ENCODE measurements around the gene PTPRT. TPM values are rescaled to one million over a fixed set of nuclear protein-coding genes. Genes with fewer than 3 reads are reported as not detected.

PTPRT gene
- total and polyA plus RNA-seq, 2 experiments from 2014 or later, result not detected

DNA sequence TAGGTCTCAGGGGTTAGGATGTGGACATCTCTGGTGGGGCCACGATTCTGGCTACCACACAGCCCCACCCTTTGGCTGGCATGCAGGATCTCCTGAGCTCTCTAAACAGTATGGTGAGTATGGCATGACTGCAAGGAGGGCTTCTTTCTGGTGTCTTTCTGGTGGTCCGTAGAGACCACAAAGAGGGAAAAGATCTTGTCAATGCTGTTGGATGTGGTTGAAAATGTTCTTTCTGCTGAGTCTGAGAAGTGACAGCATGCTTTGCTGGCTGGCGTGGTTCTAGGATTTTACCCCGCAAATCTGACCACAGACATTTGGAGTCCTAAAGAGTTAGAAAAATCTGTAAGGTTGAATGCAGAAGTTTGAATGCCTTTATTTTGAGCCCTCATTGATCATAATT lies 1096.7 kb downstream of the PTPRT start (continued):
- TF ChIP-seq, protein P1, sequence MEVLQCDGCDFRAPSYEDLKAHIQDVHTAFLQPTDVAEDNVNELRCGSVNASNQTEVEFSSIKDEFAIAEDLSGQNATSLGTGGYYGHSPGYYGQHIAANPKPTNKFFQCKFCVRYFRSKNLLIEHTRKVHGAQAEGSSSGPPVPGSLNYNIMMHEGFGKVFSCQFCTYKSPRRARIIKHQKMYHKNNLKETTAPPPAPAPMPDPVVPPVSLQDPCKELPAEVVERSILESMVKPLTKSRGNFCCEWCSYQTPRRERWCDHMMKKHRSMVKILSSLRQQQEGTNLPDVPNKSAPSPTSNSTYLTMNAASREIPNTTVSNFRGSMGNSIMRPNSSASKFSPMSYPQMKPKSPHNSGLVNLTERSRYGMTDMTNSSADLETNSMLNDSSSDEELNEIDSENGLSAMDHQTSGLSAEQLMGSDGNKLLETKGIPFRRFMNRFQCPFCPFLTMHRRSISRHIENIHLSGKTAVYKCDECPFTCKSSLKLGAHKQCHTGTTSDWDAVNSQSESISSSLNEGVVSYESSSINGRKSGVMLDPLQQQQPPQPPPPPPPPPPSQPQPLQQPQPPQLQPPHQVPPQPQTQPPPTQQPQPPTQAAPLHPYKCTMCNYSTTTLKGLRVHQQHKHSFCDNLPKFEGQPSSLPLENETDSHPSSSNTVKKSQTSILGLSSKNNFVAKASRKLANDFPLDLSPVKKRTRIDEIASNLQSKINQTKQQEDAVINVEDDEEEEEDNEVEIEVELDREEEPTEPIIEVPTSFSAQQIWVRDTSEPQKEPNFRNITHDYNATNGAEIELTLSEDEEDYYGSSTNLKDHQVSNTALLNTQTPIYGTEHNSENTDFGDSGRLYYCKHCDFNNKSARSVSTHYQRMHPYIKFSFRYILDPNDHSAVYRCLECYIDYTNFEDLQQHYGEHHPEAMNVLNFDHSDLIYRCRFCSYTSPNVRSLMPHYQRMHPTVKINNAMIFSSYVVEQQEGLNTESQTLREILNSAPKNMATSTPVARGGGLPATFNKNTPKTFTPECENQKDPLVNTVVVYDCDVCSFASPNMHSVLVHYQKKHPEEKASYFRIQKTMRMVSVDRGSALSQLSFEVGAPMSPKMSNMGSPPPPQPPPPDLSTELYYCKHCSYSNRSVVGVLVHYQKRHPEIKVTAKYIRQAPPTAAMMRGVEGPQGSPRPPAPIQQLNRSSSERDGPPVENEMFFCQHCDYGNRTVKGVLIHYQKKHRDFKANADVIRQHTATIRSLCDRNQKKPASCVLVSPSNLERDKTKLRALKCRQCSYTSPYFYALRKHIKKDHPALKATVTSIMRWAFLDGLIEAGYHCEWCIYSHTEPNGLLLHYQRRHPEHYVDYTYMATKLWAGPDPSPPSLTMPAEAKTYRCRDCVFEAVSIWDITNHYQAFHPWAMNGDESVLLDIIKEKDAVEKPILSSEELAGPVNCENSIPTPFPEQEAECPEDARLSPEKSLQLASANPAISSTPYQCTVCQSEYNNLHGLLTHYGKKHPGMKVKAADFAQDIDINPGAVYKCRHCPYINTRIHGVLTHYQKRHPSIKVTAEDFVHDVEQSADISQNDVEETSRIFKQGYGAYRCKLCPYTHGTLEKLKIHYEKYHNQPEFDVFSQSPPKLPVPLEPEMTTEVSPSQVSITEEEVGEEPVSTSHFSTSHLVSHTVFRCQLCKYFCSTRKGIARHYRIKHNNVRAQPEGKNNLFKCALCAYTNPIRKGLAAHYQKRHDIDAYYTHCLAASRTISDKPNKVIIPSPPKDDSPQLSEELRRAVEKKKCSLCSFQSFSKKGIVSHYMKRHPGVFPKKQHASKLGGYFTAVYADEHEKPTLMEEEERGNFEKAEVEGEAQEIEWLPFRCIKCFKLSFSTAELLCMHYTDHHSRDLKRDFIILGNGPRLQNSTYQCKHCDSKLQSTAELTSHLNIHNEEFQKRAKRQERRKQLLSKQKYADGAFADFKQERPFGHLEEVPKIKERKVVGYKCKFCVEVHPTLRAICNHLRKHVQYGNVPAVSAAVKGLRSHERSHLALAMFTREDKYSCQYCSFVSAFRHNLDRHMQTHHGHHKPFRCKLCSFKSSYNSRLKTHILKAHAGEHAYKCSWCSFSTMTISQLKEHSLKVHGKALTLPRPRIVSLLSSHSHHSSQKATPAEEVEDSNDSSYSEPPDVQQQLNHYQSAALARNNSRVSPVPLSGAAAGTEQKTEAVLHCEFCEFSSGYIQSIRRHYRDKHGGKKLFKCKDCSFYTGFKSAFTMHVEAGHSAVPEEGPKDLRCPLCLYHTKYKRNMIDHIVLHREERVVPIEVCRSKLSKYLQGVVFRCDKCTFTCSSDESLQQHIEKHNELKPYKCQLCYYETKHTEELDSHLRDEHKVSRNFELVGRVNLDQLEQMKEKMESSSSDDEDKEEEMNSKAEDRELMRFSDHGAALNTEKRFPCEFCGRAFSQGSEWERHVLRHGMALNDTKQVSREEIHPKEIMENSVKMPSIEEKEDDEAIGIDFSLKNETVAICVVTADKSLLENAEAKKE (CRISPR knock-in tag; IDR thresholded peaks at IDR 0.05), result no peak
- no peak for TF ChIP-seq CREB1 (CRISPR knock-in tag; IDR thresholded peaks at IDR 0.05; ENCODE audit: low read depth)
- TF ChIP-seq, protein P2, sequence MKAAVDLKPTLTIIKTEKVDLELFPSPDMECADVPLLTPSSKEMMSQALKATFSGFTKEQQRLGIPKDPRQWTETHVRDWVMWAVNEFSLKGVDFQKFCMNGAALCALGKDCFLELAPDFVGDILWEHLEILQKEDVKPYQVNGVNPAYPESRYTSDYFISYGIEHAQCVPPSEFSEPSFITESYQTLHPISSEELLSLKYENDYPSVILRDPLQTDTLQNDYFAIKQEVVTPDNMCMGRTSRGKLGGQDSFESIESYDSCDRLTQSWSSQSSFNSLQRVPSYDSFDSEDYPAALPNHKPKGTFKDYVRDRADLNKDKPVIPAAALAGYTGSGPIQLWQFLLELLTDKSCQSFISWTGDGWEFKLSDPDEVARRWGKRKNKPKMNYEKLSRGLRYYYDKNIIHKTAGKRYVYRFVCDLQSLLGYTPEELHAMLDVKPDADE (IDR thresholded peaks at IDR 0.05), result no peak
- no peak for TF ChIP-seq ZNF331 (CRISPR knock-in tag; IDR thresholded peaks at IDR 0.05; ENCODE audit: low read depth)
- no peak for TF ChIP-seq ZNF114 (CRISPR knock-in tag; IDR thresholded peaks at IDR 0.05)
- no peak for TF ChIP-seq NANOG (IDR thresholded peaks at IDR 0.05; ENCODE audit: borderline replicate concordance)
- no peak for TF ChIP-seq STAT1 (IDR thresholded peaks at IDR 0.05; ENCODE audit: unreplicated experiment)

DNA sequence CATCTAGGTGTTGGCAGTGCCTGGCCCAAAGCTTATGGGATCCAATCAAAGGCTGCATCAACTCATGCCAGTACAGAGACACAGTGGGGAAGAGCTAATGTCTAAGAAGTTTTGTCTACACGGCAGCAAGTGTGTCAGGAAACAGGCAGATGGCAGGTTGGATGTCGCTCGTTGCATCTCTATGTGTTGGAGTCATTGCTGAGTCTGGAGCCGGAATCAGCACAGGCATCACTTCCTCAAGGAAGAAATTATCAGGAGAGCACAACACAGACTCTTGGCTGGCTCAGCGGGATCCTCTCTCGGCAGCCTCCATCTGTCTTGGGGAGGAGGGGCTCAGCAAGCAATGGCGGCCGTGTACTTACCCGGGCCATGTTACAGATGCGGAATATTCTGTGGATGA lies 1104.3 kb downstream of the PTPRT start:
- Histone ChIP-seq H3K79me2 (replicated peaks; ENCODE audit: insufficient read depth) (no peaks in the 10 kb centered on the region), H3K9me2 (ENCODE audit: insufficient read depth) (no peaks in the 10 kb centered on the region), H3K4me2 (no peak overlapping the region), H3K4me1 (ENCODE audit: insufficient read depth) (no peaks in the 10 kb centered on the region), H4K20me1 (replicated peaks; ENCODE audit: insufficient read depth) (no peaks in the 10 kb centered on the region), H3K27ac (ENCODE audit: low read depth) (no peak overlapping the region), H2AFZ (no peak overlapping the region), H3K36me3 (ENCODE audit: insufficient read depth) (peaks cover 9% of the 10 kb centered on the region; the same call in 1 of the 2 replicates), H3K27me3 (ENCODE audit: insufficient read depth) (no peaks in the 10 kb centered on the region), H3F3A (replicated peaks; ENCODE audit: low read depth) (no peaks in the 10 kb centered on the region), H3K4me3 (no peak overlapping the region)
- ATAC-seq (no peak), DNase-seq (ENCODE audit: low spot score) (no peak)
- peaks cover 32% of the 10 kb centered on the region for H3K36me3 Mint-ChIP-seq (ENCODE audit: low read depth)
- H3K27ac Mint-ChIP-seq, result no peak overlapping the region
- no peaks in the 10 kb centered on the region for H3K4me1 Mint-ChIP-seq
- peaks cover 10% of the 10 kb centered on the region for H3K27me3 Mint-ChIP-seq (ENCODE audit: insufficient read depth, low read depth, poor library complexity)
- H3K9me3 Mint-ChIP-seq, result peaks cover 94% of the 10 kb centered on the region
- H3K4me3 Mint-ChIP-seq, result no peak overlapping the region
- TF ChIP-seq EZH2phosphoT487 (IDR thresholded peaks at IDR 0.05; ENCODE audit: unreplicated experiment) (no peak), EZH2 (IDR thresholded peaks at IDR 0.05; ENCODE audit: low read depth, unreplicated experiment) (no peak), ZNF331 (CRISPR knock-in tag; IDR thresholded peaks at IDR 0.05; ENCODE audit: low read depth) (no peak)
- TF ChIP-seq, protein P1 (CRISPR knock-in tag; IDR thresholded peaks at IDR 0.05), result no peak
